ENCODE results near the gene EHMT1.

DNA sequence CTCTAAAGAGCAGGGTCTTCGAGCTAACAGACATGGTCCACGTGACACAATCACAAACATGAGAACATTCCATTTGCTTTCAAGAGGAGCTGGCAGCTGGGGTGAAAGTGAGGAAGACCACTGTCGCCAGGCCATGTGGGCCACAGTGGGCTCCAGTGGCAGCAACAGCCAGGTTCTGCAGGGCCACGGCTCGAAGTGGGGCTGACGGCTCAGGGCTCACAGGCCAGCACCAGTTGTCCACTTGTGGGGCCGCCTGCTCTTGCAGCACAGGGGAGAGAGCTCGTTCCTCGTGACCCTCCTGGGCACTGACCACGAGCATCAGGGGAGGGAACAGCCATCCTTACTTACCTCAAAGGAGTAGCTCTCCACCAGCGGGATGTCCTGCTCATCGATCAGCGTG, 30.5 kb upstream of the EHMT1 start:
- TF ChIP-seq, protein P1, sequence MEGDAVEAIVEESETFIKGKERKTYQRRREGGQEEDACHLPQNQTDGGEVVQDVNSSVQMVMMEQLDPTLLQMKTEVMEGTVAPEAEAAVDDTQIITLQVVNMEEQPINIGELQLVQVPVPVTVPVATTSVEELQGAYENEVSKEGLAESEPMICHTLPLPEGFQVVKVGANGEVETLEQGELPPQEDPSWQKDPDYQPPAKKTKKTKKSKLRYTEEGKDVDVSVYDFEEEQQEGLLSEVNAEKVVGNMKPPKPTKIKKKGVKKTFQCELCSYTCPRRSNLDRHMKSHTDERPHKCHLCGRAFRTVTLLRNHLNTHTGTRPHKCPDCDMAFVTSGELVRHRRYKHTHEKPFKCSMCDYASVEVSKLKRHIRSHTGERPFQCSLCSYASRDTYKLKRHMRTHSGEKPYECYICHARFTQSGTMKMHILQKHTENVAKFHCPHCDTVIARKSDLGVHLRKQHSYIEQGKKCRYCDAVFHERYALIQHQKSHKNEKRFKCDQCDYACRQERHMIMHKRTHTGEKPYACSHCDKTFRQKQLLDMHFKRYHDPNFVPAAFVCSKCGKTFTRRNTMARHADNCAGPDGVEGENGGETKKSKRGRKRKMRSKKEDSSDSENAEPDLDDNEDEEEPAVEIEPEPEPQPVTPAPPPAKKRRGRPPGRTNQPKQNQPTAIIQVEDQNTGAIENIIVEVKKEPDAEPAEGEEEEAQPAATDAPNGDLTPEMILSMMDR (conservative IDR thresholded peaks at IDR 0.05; ENCODE audit: low read length), result no peak
- TF ChIP-seq EZH2phosphoT487 (IDR thresholded peaks at IDR 0.05; ENCODE audit: borderline replicate concordance, low read depth, low read length), result no peak
